HUES64 (cell line): ENCODE results near the gene HIVEP3.

Source experiments
- H3K27ac ChIP-seq: 2 replicates; pipeline ENCODE4 v1.7.0; 2013; ENCODE audit warnings: low read depth, low read length, inconsistent platforms
- H3K27me3 ChIP-seq: 2 replicates; pipeline ENCODE4 v1.6.1; 2013; ENCODE audit warnings: mild to moderate bottlenecking, low read length; ENCODE audit not compliant: insufficient read depth
- H3K36me3 ChIP-seq: 2 replicates; pipeline ENCODE4 v1.6.1; 2013; ENCODE audit warnings: mild to moderate bottlenecking, low read length; ENCODE audit not compliant: insufficient read depth
- H3K4me1 ChIP-seq: 2 replicates; pipeline ENCODE4 v1.6.1; 2013; ENCODE audit warnings: mild to moderate bottlenecking, low read length, moderate library complexity; ENCODE audit not compliant: insufficient read depth
- H3K4me3 ChIP-seq: 2 replicates; pipeline ENCODE4 v1.5.1; 2013; ENCODE audit warnings: mild to moderate bottlenecking, low read length, moderate library complexity
- H3K9ac ChIP-seq: 2 replicates; pipeline ENCODE4 v1.6.1; 2013; ENCODE audit warnings: mild to moderate bottlenecking, low read depth, low read length
- H3K9me3 ChIP-seq: 2 replicates; pipeline ENCODE4 v1.6.1; 2013; ENCODE audit warnings: low read depth, low read length; ENCODE audit not compliant: insufficient read depth
- WGBS: fragments of 150-250, 120-280 bp; methylation state at CpG from one replicate; pipeline ENCODE4 v1.1.7; 2013; ENCODE audit warnings: missing lambda C conversion rate; 5-methylcytosine and 5-hydroxymethylcytosine counted together

HIVEP3 gene

DNA sequence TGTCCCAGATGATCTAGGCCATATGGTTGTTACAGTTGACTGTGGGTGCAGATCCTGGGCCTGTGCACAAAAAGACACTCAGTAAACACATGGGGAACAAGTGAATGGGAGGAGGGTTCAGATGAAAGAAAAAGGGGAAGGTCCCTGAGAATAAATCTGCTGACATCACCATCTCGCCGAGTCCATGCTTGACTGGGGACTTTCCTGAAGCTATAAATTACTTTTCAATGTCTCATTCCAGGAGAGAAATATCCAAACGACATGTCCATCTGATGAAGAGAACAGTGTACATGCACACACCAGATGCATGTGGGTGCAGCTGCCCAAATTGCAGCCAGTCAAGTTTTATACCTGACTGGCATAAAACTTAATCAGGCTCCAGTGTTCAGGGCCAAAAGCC, 109.0 kb downstream of the HIVEP3 start:
- Histone ChIP-seq H3K27ac (no peak overlapping the region), H3K9me3 (no peaks in the 10 kb centered on the region), H3K36me3 (no peaks in the 10 kb centered on the region)

DNA sequence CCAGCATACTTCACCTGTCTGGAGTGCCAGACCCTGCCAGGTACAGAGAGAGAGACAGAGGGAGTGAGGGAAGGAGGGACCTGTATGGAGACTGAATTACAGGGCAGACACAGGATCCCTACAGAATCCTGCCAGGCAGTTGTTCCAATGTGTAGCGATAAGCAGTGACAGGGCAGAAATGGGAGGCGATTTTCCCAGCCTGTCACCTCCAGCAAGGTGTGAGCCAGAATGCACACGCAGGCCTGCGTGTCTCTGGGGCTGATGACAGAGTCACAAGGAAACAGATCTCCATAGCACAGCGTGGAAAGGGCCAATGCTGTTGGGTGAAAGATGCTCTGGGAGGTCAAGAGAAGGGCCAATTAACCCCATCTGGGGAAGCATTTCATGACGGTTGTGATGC, 111.3 kb downstream of the HIVEP3 start:
- 94% methylated on average over 6 of the region's 6 CpGs for WGBS
- no peaks in the 10 kb centered on the region for H3K9me3 ChIP-seq
- H3K36me3 ChIP-seq: no peaks in the 10 kb centered on the region
- 0 out of 2 replicates have a peak, but pooled peaks cover 3% of the 10 kb centered on the region for H3K4me1 ChIP-seq
- H3K9ac ChIP-seq: no peak overlapping the region
- no peak overlapping the region for H3K4me3 ChIP-seq
- no peaks in the 10 kb centered on the region for H3K27me3 ChIP-seq
- H3K27ac ChIP-seq: no peak overlapping the region

More for the DNA sequence above, 109.0 kb downstream of the HIVEP3 start:
- H3K9ac ChIP-seq: no peak overlapping the region
- whole genome bisulfite sequencing: 91% methylated on average over 3 of the region's 3 CpGs
- no peak overlapping the region for H3K4me3 ChIP-seq
- 0 out of 2 replicates have a peak, but pooled peaks cover 3% of the 10 kb centered on the region for H3K4me1 ChIP-seq
- H3K27me3 ChIP-seq: no peaks in the 10 kb centered on the region

GRCh38 chr1:41806472-41807155, 112.1 kb downstream of the HIVEP3 start:
- Histone ChIP-seq H3K9ac (no peak overlapping the region), H3K27ac (no peak overlapping the region), H3K4me3 (no peak overlapping the region), H3K27me3 (no peaks in the 10 kb centered on the region), H3K9me3 (no peaks in the 10 kb centered on the region), H3K4me1 (0 out of 2 replicates have a peak, but pooled peaks cover 3% of the 10 kb centered on the region), H3K36me3 (no peaks in the 10 kb centered on the region)
- WGBS: 81% methylated on average over 17 of the region's 17 CpGs

GRCh38 chr1:41805771-41806471, 112.8 kb downstream of the HIVEP3 start:
- 97% methylated on average over 7 of the region's 8 CpGs for WGBS
- 0 out of 2 replicates have a peak, but pooled peaks cover 3% of the 10 kb centered on the region for H3K4me1 ChIP-seq
- no peak overlapping the region for H3K4me3 ChIP-seq

GRCh38 chr1:41804176-41804575, 114.5 kb downstream of the HIVEP3 start:
- Histone ChIP-seq H3K4me3 (no peak overlapping the region), H3K27me3 (no peaks in the 10 kb centered on the region), H3K36me3 (no peaks in the 10 kb centered on the region), H3K27ac (no peak overlapping the region), H3K4me1 (0 out of 2 replicates have a peak, but pooled peaks cover 3% of the 10 kb centered on the region), H3K9ac (no peak overlapping the region), H3K9me3 (no peaks in the 10 kb centered on the region)
- 84% methylated on average over 5 of the region's 5 CpGs for WGBS

More at GRCh38 chr1:41805771-41806471, 112.8 kb downstream of the HIVEP3 start:
- Histone ChIP-seq H3K9me3 (no peaks in the 10 kb centered on the region), H3K27me3 (no peaks in the 10 kb centered on the region), H3K27ac (no peak overlapping the region), H3K36me3 (no peaks in the 10 kb centered on the region), H3K9ac (no peak overlapping the region)

- H3K4me1 ChIP-seq: 0 out of 2 replicates have a peak, but pooled peaks cover 3% of the 10 kb centered on the region
- 92% methylated on average over 4 of the region's 4 CpGs for WGBS
- H3K36me3 ChIP-seq: no peaks in the 10 kb centered on the region
- H3K4me3 ChIP-seq: no peak overlapping the region
- H3K9ac ChIP-seq: no peak overlapping the region
- no peaks in the 10 kb centered on the region for H3K27me3 ChIP-seq
- H3K9me3 ChIP-seq: no peaks in the 10 kb centered on the region
- no peak overlapping the region for H3K27ac ChIP-seq
These were observed 115.1 kb downstream of the HIVEP3 start for GRCh38 chr1:41803656-41804055.

- no peaks in the 10 kb centered on the region for H3K27me3 ChIP-seq
- H3K4me1 ChIP-seq: 0 out of 2 replicates have a peak, but pooled peaks cover 3% of the 10 kb centered on the region
- H3K36me3 ChIP-seq: no peaks in the 10 kb centered on the region
- H3K9me3 ChIP-seq: no peaks in the 10 kb centered on the region
- no peak overlapping the region for H3K9ac ChIP-seq
- H3K4me3 ChIP-seq: no peak overlapping the region
- WGBS: 89% methylated on average over 4 of the region's 4 CpGs
- no peak overlapping the region for H3K27ac ChIP-seq
These were observed 115.9 kb downstream of the HIVEP3 start for GRCh38 chr1:41802532-41803501.

GRCh38 chr1:41800311-41800829, 118.4 kb downstream of the HIVEP3 start:
- no peak overlapping the region for H3K9ac ChIP-seq
- H3K4me3 ChIP-seq: no peak overlapping the region
- H3K27ac ChIP-seq: no peak overlapping the region
- no peaks in the 10 kb centered on the region for H3K36me3 ChIP-seq
- no peaks in the 10 kb centered on the region for H3K27me3 ChIP-seq
- no peaks in the 10 kb centered on the region for H3K4me1 ChIP-seq
- WGBS: 91% methylated on average over 2 of the region's 2 CpGs
- no peaks in the 10 kb centered on the region for H3K9me3 ChIP-seq

- H3K27me3 ChIP-seq: no peaks in the 10 kb centered on the region
- H3K4me3 ChIP-seq: no peak overlapping the region
- WGBS: 96% methylated on average over 2 of the region's 2 CpGs
- no peaks in the 10 kb centered on the region for H3K9me3 ChIP-seq
- H3K9ac ChIP-seq: no peak overlapping the region
- H3K27ac ChIP-seq: no peak overlapping the region
- no peaks in the 10 kb centered on the region for H3K36me3 ChIP-seq
- H3K4me1 ChIP-seq: no peaks in the 10 kb centered on the region
These were observed 119.0 kb downstream of the HIVEP3 start for GRCh38 chr1:41799723-41800122.

DNA sequence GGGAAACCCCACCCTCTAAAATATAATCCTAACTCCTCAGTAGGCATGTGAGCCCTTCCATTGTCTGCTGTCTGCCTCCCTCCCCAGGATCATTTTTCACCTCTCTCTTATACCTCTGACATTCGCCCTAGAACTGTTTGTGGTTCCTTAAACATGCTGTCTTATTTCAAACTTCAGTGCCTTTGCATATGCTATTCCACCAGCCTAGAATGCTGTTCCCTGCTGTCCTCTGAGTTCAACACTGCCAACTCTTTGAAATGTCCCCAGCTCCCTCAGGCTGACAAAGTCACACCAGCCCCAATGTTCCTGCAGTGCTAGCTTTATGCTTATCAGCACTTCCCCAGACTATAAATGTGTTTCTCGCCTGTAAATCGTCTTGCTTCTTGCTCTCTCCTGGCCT, 119.5 kb downstream of the HIVEP3 start:
- Histone ChIP-seq H3K4me1 (no peaks in the 10 kb centered on the region), H3K9me3 (no peaks in the 10 kb centered on the region), H3K36me3 (no peaks in the 10 kb centered on the region), H3K27ac (no peak overlapping the region), H3K4me3 (no peak overlapping the region), H3K9ac (no peak overlapping the region), H3K27me3 (no peaks in the 10 kb centered on the region)
- WGBS: 94% methylated on average over 3 of the region's 3 CpGs
